HUDEP-2 (cell line): ENCODE results near the gene C4A.
A peak's percentile ranks its signal among the peaks of the same experiment; 100 is the strongest.
"Not testable (repeated sequence)": the region's sequence is repeated elsewhere in the genome, so short reads cannot be mapped to it uniquely, and the experiment has no call there.

Experiments
- DNase-seq, 76 experiments: peaks; one replicate each; lab custom pipeline; 2025; ENCODE audit not compliant: unreplicated experiment in 76 of 76; lab: John Stamatoyannopoulos, UW

C4A gene

DNA sequence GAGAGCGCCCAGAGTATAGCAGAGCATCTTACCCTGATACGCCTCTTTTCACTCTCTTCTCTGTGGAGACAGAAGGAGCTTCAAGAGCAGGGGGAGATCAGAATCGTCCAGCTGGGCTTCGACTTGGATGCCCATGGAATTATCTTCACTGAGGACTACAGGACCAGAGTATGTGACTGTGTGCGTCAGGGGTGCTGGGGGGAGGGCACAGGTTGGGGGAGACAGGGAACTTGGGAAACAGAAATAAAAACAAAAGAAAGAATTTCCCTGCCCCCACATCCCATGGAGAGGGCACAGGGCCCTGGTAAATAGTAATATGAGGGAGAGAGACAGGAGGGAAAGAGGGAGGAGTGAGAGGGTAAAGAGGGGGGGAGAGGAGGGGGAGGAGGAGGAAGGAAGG, 3.0 kb upstream of the C4A start:
- no peak for DNase-seq

DNA sequence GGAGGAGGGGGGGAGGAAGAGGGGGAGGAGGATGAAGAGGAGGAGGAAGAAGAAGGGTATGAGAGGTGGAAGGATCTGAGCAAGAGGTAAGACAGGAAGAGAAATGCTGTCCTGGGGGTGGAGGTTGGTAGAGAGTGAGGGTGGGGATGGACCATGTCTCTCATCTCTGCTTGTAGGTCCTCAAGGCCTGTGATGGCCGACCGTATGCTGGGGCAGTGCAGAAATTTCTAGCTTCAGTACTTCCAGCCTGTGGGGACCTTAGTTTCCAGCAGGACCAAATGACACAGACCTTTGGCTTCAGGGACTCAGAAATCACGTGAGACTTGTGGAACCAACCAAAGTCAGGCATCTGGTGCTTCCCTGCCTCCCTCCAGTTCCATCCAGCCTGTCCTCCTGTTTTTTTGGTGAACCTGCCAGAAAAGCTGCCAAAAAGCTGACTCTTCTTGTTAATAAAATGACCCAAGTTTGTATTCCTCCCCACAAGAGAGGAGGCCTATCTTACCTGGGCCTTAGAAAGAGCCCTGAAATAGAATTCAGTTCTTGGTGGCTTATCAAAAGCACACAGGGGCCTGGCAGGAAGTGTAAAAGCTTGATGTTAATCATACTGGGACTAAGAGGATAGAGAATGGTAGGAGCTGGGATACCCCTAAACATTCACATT, 2.5 kb upstream of the C4A start:
- DNase-seq: peak in 4 of 76 experiments; percentile 5 to 21 (median 12)

DNA sequence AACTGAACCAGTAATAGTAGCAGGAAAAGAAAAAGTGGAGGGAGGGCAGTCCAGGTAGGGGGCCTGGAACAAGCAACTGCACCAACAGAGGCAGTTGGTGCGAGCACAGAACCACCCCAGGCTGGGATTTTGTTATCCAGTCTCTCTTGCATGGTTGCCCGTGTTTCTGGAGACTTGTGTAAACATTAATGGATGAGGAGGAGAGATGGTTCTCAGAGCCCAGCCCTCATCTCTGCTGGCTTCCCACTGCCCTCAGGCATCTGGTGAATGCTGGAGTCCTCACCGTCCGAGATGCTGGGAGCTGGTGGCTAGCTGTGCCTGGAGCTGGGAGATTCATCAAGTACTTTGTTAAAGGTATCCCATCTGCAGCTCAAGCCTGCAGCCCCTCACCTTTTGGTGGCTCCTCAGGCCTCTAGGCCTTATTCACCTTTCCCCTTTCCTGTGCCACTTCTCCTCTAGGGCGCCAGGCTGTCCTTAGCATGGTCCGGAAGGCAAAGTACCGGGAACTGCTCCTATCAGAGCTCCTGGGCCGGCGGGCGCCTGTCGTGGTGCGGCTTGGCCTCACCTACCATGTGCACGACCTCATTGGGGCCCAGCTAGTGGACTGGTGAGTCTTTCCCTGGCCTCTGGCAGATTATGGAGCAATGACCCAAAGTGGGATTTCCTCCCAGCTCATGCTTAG, 1.5 kb upstream of the C4A start:
- DNase-seq: not testable (repeated sequence)

GRCh38 chr6:31980998-31981397, 859 bp upstream of the C4A start:
- DNase-seq: not testable (repeated sequence)

DNA sequence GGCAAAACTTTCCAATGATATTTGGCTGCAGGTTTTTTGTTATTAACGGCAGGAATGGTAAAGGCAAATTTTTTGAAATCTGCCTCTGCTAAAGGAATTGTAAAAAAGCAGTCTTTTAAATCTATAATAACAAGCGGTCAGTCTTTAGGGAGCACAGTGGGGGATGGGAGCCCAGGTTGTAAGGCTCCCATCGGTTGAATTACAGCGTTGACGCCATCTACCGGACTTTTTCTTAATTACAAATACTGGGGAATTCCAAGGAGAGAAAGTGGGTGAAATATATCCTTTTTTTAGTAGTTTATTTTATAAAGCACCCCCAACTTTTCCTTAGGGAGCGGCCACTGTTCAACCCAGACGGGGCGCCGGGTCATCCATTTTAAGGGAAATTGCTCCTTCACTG, 7.5 kb downstream of the C4A start:
- not testable (repeated sequence) for DNase-seq

- not testable (repeated sequence) for DNase-seq
Observed at GRCh38 chr6:31994421-31994820, 12.6 kb downstream of the C4A start.

- DNase-seq: not testable (repeated sequence)
Observed at GRCh38 chr6:31996385-31996784, 14.5 kb downstream of the C4A start.

GRCh38 chr6:32002546-32003268, 20.9 kb downstream of the C4A start:
- not testable (repeated sequence) for DNase-seq

DNA sequence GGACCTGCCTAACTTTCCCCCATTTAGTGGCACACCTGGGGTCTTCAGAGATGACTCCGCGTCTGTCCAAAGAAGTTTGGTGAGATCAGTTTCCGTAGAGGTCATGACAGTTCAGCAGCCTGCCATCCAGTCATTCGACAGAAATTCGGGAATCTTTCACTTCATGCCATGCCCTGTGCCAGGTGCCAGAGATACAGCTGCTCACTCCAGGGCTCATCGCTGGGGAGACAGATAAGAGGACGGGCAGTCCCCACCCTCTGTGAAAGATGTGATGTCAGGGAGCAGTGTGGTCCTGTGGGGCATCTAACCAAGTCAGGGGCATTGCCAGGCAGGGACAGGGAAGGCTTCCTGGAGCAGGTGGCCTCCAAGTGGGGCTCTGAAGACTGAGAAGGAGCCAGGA, 21.4 kb downstream of the C4A start:
- DNase-seq: not testable (repeated sequence)

GRCh38 chr6:32004393-32004792, 22.5 kb downstream of the C4A start:
- DNase-seq: not testable (repeated sequence)

DNA sequence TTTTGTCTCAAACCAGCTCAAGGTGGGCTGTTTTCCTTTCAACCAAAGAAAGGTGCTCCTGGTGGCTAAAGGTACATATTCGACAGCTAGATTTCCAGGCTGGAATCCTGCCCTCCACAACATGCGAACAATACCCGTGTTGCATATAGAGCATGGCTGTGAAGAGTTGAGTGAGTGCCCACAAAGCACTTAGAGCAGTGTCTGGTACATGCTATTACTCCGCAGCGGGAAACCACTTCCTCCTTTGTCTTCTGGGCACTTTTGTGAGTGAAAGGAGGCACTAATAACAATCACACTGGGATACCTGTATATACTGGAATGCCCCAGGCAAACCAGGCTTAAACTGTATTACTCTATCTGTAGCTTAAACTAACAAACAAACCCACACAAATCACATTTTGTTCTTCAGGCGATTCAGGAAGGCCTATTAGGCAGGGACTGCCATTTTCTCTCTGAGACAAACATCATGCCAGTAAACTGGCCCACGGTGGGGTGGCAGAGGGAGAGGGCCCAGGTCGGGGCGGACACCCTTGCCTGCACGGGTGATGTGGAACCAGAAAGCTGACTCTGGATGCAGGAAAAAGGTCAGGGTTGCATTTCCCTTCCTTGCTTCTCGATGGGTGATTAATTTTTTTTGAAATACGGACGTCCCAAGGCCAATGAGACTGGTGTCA, 23.1 kb downstream of the C4A start:
- not testable (repeated sequence) for DNase-seq

- DNase-seq: not testable (repeated sequence)
Observed at GRCh38 chr6:32005538-32005880, 23.7 kb downstream of the C4A start.

- not testable (repeated sequence) for DNase-seq
Observed at GRCh38 chr6:32005991-32006529, 24.2 kb downstream of the C4A start.

DNA sequence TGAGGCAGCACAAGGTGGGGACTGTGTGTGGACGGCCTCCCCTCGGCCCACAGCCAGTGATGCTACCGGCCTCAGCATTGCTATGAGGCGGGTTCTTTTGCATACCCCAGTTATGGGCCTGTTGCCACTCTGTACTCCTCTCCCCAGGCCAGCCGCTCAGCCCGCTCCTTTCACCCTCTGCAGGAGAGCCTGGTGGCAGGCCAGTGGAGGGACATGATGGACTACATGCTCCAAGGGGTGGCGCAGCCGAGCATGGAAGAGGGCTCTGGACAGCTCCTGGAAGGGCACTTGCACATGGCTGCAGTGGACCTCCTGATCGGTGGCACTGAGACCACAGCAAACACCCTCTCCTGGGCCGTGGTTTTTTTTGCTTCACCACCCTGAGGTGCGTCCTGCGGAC, 25.2 kb downstream of the C4A start:
- not testable (repeated sequence) for DNase-seq

DNA sequence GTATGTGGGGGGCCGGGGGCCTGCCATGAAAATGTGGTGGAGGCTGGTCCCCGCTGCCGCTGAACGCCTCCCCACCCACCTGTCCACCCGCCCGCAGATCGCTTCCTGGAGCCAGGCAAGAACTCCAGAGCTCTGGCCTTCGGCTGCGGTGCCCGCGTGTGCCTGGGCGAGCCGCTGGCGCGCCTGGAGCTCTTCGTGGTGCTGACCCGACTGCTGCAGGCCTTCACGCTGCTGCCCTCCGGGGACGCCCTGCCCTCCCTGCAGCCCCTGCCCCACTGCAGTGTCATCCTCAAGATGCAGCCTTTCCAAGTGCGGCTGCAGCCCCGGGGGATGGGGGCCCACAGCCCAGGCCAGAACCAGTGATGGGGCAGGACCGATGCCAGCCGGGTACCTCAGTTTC, 26.2 kb downstream of the C4A start:
- not testable (repeated sequence) for DNase-seq

DNA sequence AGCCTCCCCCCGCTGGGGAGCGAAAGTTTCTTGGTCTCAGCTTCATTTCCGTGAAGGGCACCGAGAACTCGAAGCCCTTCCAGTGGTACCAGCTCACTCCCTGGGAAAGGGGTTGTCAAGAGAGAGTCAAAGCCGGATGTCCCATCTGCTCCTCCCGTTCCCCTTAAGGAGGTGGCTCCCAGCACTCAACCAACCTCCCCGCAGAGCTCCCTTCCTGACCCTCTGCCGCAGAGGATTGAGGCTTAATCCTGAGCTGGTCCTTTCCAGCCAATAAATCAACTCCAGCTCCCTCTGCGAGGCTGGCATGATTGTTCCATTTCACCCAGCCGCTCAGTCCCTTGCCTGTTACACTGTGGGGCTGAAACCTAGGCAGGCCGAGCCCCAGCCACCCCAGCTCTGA, 26.8 kb downstream of the C4A start:
- not testable (repeated sequence) for DNase-seq

DNA sequence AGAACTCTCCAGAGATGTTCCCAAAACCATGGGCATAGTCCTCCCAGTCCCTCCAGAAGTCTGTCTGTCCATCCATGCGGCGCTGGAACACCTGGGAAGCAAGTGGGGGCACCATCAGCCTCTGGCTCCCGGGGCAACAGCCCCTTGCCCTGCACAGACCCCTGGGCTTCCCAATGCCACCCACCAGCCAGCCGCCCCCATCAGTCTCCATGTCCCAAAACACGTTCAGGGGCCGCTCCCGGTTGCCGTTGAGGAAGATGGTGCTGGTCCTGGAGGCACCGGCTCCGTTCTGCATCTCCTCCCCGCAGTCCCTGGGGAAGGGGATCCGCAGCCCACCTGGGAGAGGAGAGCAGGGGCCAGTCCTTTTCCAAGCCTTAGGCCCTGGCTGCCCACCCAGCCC, 27.7 kb downstream of the C4A start:
- DNase-seq: not testable (repeated sequence)

DNA sequence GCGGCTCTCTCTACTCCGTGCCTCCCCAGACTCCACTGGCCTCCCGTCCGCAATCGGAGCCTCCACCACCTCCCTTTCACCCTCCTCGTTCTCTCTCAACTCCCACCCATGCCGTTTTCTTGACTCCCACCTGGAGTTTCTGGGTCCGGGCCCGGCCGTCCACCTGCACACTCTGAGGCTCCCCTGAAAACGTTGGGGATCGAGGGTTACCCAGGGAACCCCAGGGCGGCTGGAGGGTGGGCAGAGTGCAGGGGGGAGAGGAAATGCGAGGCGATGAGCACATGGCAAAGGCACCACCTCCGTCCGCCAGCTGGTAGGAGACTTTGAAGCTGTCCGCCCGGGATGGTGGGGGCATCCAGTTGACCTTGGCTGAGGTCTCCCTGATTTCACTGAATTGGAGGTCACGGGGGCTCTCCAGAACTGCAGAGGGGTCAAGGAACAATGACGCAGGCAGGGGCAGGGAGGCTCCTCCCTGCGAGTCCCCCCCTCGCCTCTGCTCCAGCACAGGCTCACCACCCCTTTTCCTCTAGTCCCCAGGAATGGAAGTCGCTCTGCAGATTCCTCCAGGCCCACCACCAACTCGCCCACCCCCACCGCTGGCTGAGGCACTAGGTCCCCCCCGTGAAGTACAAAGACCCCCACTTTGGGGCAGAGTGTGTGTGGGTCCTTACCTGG, 29.1 kb downstream of the C4A start:
- DNase-seq: not testable (repeated sequence)

DNA sequence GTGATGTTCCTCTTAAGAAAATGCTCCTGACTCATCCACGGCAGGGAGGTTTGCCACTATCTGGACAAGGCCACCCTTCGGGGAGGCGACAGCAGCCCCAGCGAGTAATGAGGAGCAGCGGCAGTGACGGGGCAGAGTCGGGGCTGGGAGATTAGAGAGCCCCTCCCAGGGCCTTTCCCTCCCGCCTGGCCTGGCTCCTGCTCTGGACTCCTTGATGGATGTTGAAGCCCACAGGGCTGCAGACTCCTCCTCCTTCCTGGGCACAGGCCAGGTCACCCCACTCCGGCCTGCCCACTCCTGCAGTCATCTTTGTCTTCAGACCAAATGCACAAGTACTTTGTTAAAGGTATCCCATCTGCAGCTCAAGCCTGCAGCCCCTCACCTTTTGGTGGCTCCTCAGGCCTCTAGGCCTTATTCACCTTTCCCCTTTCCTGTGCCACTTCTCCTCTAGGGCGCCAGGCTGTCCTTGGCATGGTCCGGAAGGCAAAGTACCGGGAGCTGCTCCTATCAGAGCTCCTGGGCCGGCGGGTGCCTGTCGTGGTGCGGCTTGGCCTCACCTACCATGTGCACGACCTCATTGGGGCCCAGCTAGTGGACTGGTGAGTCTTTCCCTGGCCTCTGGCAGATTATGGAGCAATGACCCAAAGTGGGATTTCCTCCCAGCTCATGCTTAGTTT, 31.2 kb downstream of the C4A start:
- peak in 12 of 76 experiments; percentile 5 to 69 (median 28) for DNase-seq

GRCh38 chr6:32013738-32014137, 31.9 kb downstream of the C4A start:
- DNase-seq: not testable (repeated sequence)
